B cell (primary cell): ENCODE results near the gene JAG2. TPM values are rescaled to one million over a fixed set of nuclear protein-coding genes. Genes with fewer than 3 reads are reported as not detected.

Experiments
- ATAC-seq: fragments of 200-7000 bp; cut with Tn5 transposase; one replicate; pipeline ENCODE4 v1.10.0; 2021; ENCODE audit warnings: low read depth, mild to moderate bottlenecking, moderate number of reproducible peaks, moderate library complexity
- CTCF ChIA-PET: fragments of 350-600 bp; sonication (Branson Sonifier 250); formaldehyde crosslinking; loops from one replicate; lab custom pipeline; 2021; ENCODE audit warnings: antibody characterized with exemption, inconsistent platforms; lab: Charles Lee
- POLR2A ChIA-PET: fragments of 350-600 bp; sonication (Branson Sonifier 250); formaldehyde crosslinking; loops from one replicate; lab custom pipeline; 2021; ENCODE audit warnings: antibody characterized with exemption; lab: Charles Lee
- DNase-seq: peaks from one replicate; pipeline ENCODE4 v3.0.0; 2013
- H2AFZ ChIP-seq: 2 replicates; pipeline ENCODE4 v1.6.1; 2012; ENCODE audit warnings: mild to moderate bottlenecking, low read depth, low read length; ENCODE audit not compliant: insufficient read depth, poor library complexity, severe bottlenecking
- H3K27ac ChIP-seq, 2 donors: 1 replicate in 1 of 2; 2 replicates in 1 of 2; pipeline ENCODE4 v1.5.1; 2012 to 2013; ENCODE audit warnings: low read length in 2 of 2, mild to moderate bottlenecking in 2 of 2, moderate library complexity in 1 of 2
- H3K27me3 ChIP-seq, 4 experiments: fragments of 200-600 bp in 1 of 4; sonication (generic) in 1 of 4; replicated peaks in 1 of 4; 1 replicate in 2 of 4; 2 replicates in 2 of 4; pipeline versions ENCODE4 v1.6.1 to v1.7.0; 2013 to 2016; ENCODE audit warnings: low read length in 3 of 4, mild to moderate bottlenecking in 2 of 4, mixed read lengths in 1 of 4, moderate library complexity in 1 of 4; ENCODE audit not compliant: insufficient read depth in 4 of 4, control insufficient read depth in 3 of 4; ENCODE audit errors: control extremely low read depth in 1 of 4
- H3K36me3 ChIP-seq, 2 experiments: replicated peaks in 1 of 2; 1 replicate in 1 of 2; 2 replicates in 1 of 2; pipeline versions ENCODE4 v1.6.1 to v1.7.1; 2013; ENCODE audit warnings: low read length in 1 of 2; ENCODE audit not compliant: insufficient read depth in 2 of 2, control insufficient read depth in 1 of 2; ENCODE audit errors: control extremely low read depth in 1 of 2, extremely low read depth in 1 of 2
- H3K4me1 ChIP-seq, 2 donors: fragments of 200-600 bp in 1 of 2; sonication (generic) in 1 of 2; 1 replicate in 1 of 2; 2 replicates in 1 of 2; pipeline versions ENCODE4 v1.5.1 to v1.6.1; 2013 to 2017; ENCODE audit warnings: low read length in 2 of 2; ENCODE audit not compliant: control insufficient read depth in 2 of 2, insufficient read depth in 2 of 2
- H3K4me2 ChIP-seq: replicated peaks from 2 replicates; pipeline ENCODE3; 2012; ENCODE audit warnings: mild to moderate bottlenecking, low read depth, low read length; ENCODE audit not compliant: poor library complexity, severe bottlenecking
- H3K4me3 ChIP-seq, 5 experiments: fragments of 200-600 bp in 1 of 5; sonication (generic) in 1 of 5; 1 replicate in 3 of 5; 2 replicates in 2 of 5; pipeline versions ENCODE4 v1.5.1 to v1.7.0; 2011 to 2016; ENCODE audit warnings: low read length in 4 of 5, mild to moderate bottlenecking in 4 of 5, low read depth in 2 of 5, control low read depth in 1 of 5, moderate library complexity in 1 of 5; ENCODE audit not compliant: insufficient read depth in 1 of 5; ENCODE audit errors: control extremely low read depth in 1 of 5, extremely low read depth in 1 of 5
- H3K79me2 ChIP-seq: fragments of 200-600 bp; sonication (generic); one replicate; pipeline ENCODE4 v1.6.0; 2016; ENCODE audit warnings: low read length; ENCODE audit not compliant: control insufficient read depth, insufficient read depth
- H3K9ac ChIP-seq: fragments of 200-600 bp; sonication (generic); 2 replicates; pipeline ENCODE4 v1.6.1; 2017; ENCODE audit warnings: mild to moderate bottlenecking, low read length, moderate library complexity
- H3K9me3 ChIP-seq, 3 donors: one replicate each; pipeline versions ENCODE4 v1.6.1 to v1.7.1; 2013; ENCODE audit warnings: low read length in 2 of 3; ENCODE audit not compliant: control insufficient read depth in 2 of 3, insufficient read depth in 1 of 3; ENCODE audit errors: control extremely low read depth in 1 of 3
- H4K20me1 ChIP-seq: 2 replicates; pipeline ENCODE4 v1.6.0; 2012; ENCODE audit warnings: mild to moderate bottlenecking, low read length; ENCODE audit not compliant: insufficient read depth, control insufficient read depth, poor library complexity, severe bottlenecking
- H3K27ac Mint-ChIP-seq: one replicate; pipeline ENCODE4 v1.8.0; 2021; ENCODE audit warnings: mixed read lengths
- H3K27me3 Mint-ChIP-seq: one replicate; pipeline ENCODE4 v1.8.0; 2021; ENCODE audit warnings: mixed read lengths
- H3K4me1 Mint-ChIP-seq: one replicate; pipeline ENCODE4 v1.8.0; 2021; ENCODE audit warnings: mixed read lengths
- H3K4me3 Mint-ChIP-seq: one replicate; pipeline ENCODE4 v1.8.0; 2021; ENCODE audit warnings: mixed read lengths
- H3K9me3 Mint-ChIP-seq: one replicate; pipeline ENCODE4 v1.8.0; 2022; ENCODE audit warnings: mixed read lengths; ENCODE audit not compliant: insufficient read depth
- EZH2 ChIP-seq: IDR thresholded peaks from 2 replicates; pipeline ENCODE4 v1.6.1; 2012; ENCODE audit warnings: borderline replicate concordance, low read depth, mild to moderate bottlenecking, moderate library complexity, low read length; ENCODE audit not compliant: insufficient read depth, poor library complexity, severe bottlenecking
- WGBS: methylation state at CpG from one replicate; pipeline ENCODE4 v1.1.5; 2013; ENCODE audit warnings: missing lambda C conversion rate; ENCODE audit not compliant: insufficient coverage; 5-methylcytosine and 5-hydroxymethylcytosine counted together
- intact Hi-C: fragments of 100-400 bp; cut with micrococcal nuclease; formaldehyde crosslinking; loops from one replicate; pipeline ENCODE4 v1.10.0; 2022
- polyA plus RNA-seq: library from polyadenylated mRNA; depleted of rRNA; stranded (reverse); fragments of >200 nt; gene quantifications from 2 replicates; pipeline ENCODE4 v1.2.3, GENCODE V29; 2012
- total RNA-seq, 2 donors: library from RNA; stranded (reverse); fragments of 120-200 nt in 1 of 2; gene quantifications; 1 replicate in 1 of 2; 2 replicates in 1 of 2; pipeline versions ENCODE4 v1.2.3 to v1.2.4, GENCODE V29; 2013 to 2022
- TF ChIP-seq, protein P1 (sequence below): fragments of 200-600 bp; IDR thresholded peaks from one replicate; pipeline ENCODE4 v1.8.0; 2022; ENCODE audit warnings: antibody characterized with exemption, mild to moderate bottlenecking

JAG2 gene
- total and polyA plus RNA-seq, 2 donors (not counting 1 experiment from before 2014, with no cell fraction given): 0.27 to 0.34 TPM

DNA sequence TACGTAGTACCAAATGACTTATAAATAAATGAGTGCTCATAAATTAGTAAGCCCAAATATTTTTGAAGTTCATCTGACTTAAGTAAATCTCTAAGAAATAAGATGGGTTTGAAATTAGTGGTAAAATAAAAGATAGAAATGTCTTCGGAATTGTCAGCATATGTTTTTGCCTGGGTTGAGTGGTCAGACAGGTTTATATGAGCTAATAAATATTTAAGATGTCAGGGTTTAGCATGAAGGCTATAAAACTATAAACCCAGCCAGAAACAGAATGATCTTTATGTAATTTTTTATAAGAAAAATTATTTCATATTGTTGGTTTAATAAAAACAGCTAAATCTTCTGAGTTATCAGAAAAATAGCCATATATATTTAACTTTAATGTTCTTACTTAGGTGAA, 37.3 kb downstream of the JAG2 start:
- ChIA-PET POLR2A (no interaction called here), CTCF (no interaction called here)
- TF ChIP-seq, protein P1, sequence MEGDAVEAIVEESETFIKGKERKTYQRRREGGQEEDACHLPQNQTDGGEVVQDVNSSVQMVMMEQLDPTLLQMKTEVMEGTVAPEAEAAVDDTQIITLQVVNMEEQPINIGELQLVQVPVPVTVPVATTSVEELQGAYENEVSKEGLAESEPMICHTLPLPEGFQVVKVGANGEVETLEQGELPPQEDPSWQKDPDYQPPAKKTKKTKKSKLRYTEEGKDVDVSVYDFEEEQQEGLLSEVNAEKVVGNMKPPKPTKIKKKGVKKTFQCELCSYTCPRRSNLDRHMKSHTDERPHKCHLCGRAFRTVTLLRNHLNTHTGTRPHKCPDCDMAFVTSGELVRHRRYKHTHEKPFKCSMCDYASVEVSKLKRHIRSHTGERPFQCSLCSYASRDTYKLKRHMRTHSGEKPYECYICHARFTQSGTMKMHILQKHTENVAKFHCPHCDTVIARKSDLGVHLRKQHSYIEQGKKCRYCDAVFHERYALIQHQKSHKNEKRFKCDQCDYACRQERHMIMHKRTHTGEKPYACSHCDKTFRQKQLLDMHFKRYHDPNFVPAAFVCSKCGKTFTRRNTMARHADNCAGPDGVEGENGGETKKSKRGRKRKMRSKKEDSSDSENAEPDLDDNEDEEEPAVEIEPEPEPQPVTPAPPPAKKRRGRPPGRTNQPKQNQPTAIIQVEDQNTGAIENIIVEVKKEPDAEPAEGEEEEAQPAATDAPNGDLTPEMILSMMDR: no peak
- TF ChIP-seq EZH2: no peak
- ATAC-seq (no peak), DNase-seq (no peak)
- Mint-ChIP-seq H3K4me1 (no peaks in the 10 kb centered on the region), H3K9me3 (peaks cover 8% of the 10 kb centered on the region), H3K4me3 (no peak overlapping the region), H3K27me3 (peaks cover 26% of the 10 kb centered on the region), H3K27ac (no peak overlapping the region)
- H3K4me2 ChIP-seq: no peak overlapping the region
- H3K4me3 ChIP-seq: no peak overlapping the region
- no peaks in the 10 kb centered on the region for H3K4me1 ChIP-seq
- H3K27ac ChIP-seq: no peak overlapping the region
- no peaks in the 10 kb centered on the region for H3K36me3 ChIP-seq
- intact Hi-C loops: no loop called here
- H2AFZ ChIP-seq: no peak overlapping the region
- peaks cover 0 to 10% (median 0%) of the 10 kb centered on the region in 4 experiments for H3K27me3 ChIP-seq
- H4K20me1 ChIP-seq: no peaks in the 10 kb centered on the region
- H3K9ac ChIP-seq: no peak overlapping the region
- peaks cover 2 to 22% (median 18%) of the 10 kb centered on the region in 3 donors for H3K9me3 ChIP-seq
- WGBS: no CpG with 5 or more reads among the region's 2 CpGs
- no peaks in the 10 kb centered on the region for H3K79me2 ChIP-seq

DNA sequence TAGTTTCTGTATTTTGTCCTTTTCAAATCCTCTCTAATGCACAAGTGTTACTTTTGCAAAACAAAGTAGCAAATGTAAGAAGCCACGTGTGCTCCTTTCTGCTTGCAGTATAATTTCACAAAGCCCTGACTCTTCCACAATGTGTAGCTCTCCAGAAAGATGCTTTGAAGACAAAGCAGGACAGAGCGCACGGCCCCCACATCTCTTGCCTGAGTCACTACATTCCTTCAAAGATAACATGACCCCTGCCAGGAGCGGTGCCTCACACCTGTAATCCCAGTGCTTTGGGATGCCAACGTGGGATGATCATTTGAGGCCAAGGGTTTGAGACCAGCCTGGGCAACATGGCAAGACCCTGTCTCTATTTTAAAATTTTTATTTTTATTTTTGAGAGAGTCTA, 40.5 kb downstream of the JAG2 start:
- Histone ChIP-seq H2AFZ (no peak overlapping the region), H3K27me3 (peaks cover 0 to 20% (median 0%) of the 10 kb centered on the region in 4 experiments), H3K4me2 (no peak overlapping the region), H3K36me3 (no peaks in the 10 kb centered on the region), H3K9ac (no peak overlapping the region), H3K4me3 (no peak overlapping the region), H3K9me3 (peaks cover 2 to 18% (median 17%) of the 10 kb centered on the region in 3 donors), H4K20me1 (no peaks in the 10 kb centered on the region), H3K79me2 (no peaks in the 10 kb centered on the region), H3K4me1 (no peaks in the 10 kb centered on the region), H3K27ac (no peak overlapping the region)
- TF ChIP-seq EZH2: no peak
- TF ChIP-seq, protein P1: no peak
- Mint-ChIP-seq H3K27ac (no peak overlapping the region), H3K27me3 (peaks cover 47% of the 10 kb centered on the region), H3K4me3 (no peak overlapping the region), H3K9me3 (peaks cover 3% of the 10 kb centered on the region), H3K4me1 (no peaks in the 10 kb centered on the region)
- 59% methylated on average over 2 of the region's 5 CpGs for WGBS
- DNase-seq (no peak), ATAC-seq (no peak)
- POLR2A ChIA-PET: no interaction called here
- intact Hi-C loops: no loop called here
- CTCF ChIA-PET: no interaction called here
